Measurements from ENCODE around the gene OR52H1. TPM values are rescaled to one million over a fixed set of nuclear protein-coding genes. Genes with fewer than 3 reads are reported as not detected.

Gene OR52H1
- total RNA-seq = not detected in 2 replicates

GRCh38 chr11:5548440-5548839 lies at the start of gene OR52H1:
TSS of gene OR52H1 (minus strand) at chr11:5548540. CDS start at chr11:5545505, 3,035 bp downstream.

GRCh38 chr11:5596607-5597201 lies 48.4 kb upstream of the OR52H1 start, which contains the start of gene TRIM6:
TSS of gene TRIM6 (plus strand) at chr11:5596637. CDS start at chr11:5596898, 261 bp downstream.

GRCh38 chr11:5580577-5580976 lies 32.2 kb upstream of the OR52H1 start, which contains the start of gene OR52B6:
TSS of gene OR52B6 (plus strand) at chr11:5580877. CDS start at chr11:5580877, 0 bp downstream.

GRCh38 chr11:5516599-5516998 lies 31.7 kb downstream of the OR52H1 start, which contains the start of gene UBQLNL:
TSS of gene UBQLNL (minus strand) at chr11:5516699. CDS start at chr11:5516441, 258 bp downstream.

GRCh38 chr11:5509803-5510202 lies 38.5 kb downstream of the OR52H1 start, which contains the start of gene UBQLN3:
TSS of gene UBQLN3 (minus strand) at chr11:5509957. CDS start at chr11:5509558, 399 bp downstream.

Other genes starting within 250 kb of the OR52H1 start
- gene OR51B4, start 246.6 kb downstream of the OR52H1 start, total RNA-seq = not detected in 2 replicates
- not detected in 2 replicates for gene OR51B2, start 224.2 kb downstream of the OR52H1 start, total RNA-seq
- not detected in 2 replicates for gene OR51B5, start 205.0 kb downstream of the OR52H1 start, total RNA-seq
- not detected in 2 replicates for gene OR51B6, start 197.0 kb downstream of the OR52H1 start, total RNA-seq
- gene OR51M1, start 164.7 kb downstream of the OR52H1 start, total RNA-seq = not detected in 2 replicates
- gene OR51Q1, start 126.4 kb downstream of the OR52H1 start, total RNA-seq = not detected in 2 replicates
- not detected in 2 replicates for gene OR51I1, start 107.0 kb downstream of the OR52H1 start, total RNA-seq
- not detected in 2 replicates for gene OR51I2, start 99.2 kb downstream of the OR52H1 start, total RNA-seq
- gene OR52D1, start 59.9 kb downstream of the OR52H1 start, total RNA-seq = not detected in 2 replicates
- gene UBQLN3, start 38.6 kb downstream of the OR52H1 start, total RNA-seq = not detected in 2 replicates
- not detected in 2 replicates for gene UBQLNL, start 31.8 kb downstream of the OR52H1 start, total RNA-seq
- gene OR52B6, start 32.3 kb upstream of the OR52H1 start, total RNA-seq = not detected in 2 replicates
- 0.97 and 2.4 TPM in 2 replicates for gene TRIM6, start 48.1 kb upstream of the OR52H1 start, total RNA-seq
- gene TRIM34, start 76.5 kb upstream of the OR52H1 start, total RNA-seq = 5.8 and 26.4 TPM in 2 replicates
- gene TRIM5, start 136.5 kb upstream of the OR52H1 start, total RNA-seq = 84.8 and 97.6 TPM in 2 replicates
- 89.6 and 196 TPM in 2 replicates for gene TRIM22, start 141.2 kb upstream of the OR52H1 start, total RNA-seq
- gene OR56B1, start 187.9 kb upstream of the OR52H1 start, total RNA-seq = not detected in 2 replicates
- not detected in 2 replicates for gene OR52N4, start 205.7 kb upstream of the OR52H1 start, total RNA-seq
- gene OR52N5, start 234.8 kb upstream of the OR52H1 start, total RNA-seq = not detected in 2 replicates
- gene OR52N1, start 242.7 kb upstream of the OR52H1 start, total RNA-seq = not detected in 2 replicates